HCT116 (cell line): ENCODE results near the gene KSR2.

Source experiments
- CBX3 ChIP-seq: IDR thresholded peaks from 2 replicates; pipeline ENCODE4 v1.6.1; 2012; ENCODE audit warnings: low read depth
- CEBPB ChIP-seq: IDR thresholded peaks from 2 replicates; pipeline ENCODE4 v1.6.1; 2012; ENCODE audit warnings: low read depth
- EGR1 ChIP-seq: IDR thresholded peaks from 2 replicates; pipeline ENCODE4 v1.6.1; 2012; ENCODE audit warnings: low read depth
- ELF1 ChIP-seq: IDR thresholded peaks from 2 replicates; pipeline ENCODE4 v1.6.1; 2012; ENCODE audit warnings: low read depth, borderline replicate concordance
- EZH2 ChIP-seq: fragments of 200-600 bp; sonication (generic); IDR thresholded peaks from 2 replicates; pipeline ENCODE4 v1.6.1; 2017; ENCODE audit warnings: antibody characterized with exemption, mixed run types
- MAX ChIP-seq: IDR thresholded peaks from 2 replicates; pipeline ENCODE4 v1.6.1; 2012
- POLR2A ChIP-seq: IDR thresholded peaks from 2 replicates; pipeline ENCODE4 v1.7.0; 2011; ENCODE audit warnings: borderline replicate concordance; ENCODE audit not compliant: insufficient read depth, insufficient read length; ENCODE audit errors: extremely low read depth
- POLR2AphosphoS5 ChIP-seq: IDR thresholded peaks from 2 replicates; pipeline ENCODE4 v1.6.1; 2011; ENCODE audit warnings: mild to moderate bottlenecking, low read depth, low read length, moderate library complexity
- RAD21 ChIP-seq: IDR thresholded peaks from 2 replicates; pipeline ENCODE4 v1.6.1; 2012; ENCODE audit warnings: low read depth, mild to moderate bottlenecking
- REST ChIP-seq: IDR thresholded peaks from 2 replicates; pipeline ENCODE4 v1.6.1; 2012; ENCODE audit warnings: low read depth
- TCF7L2 ChIP-seq: IDR thresholded peaks from 2 replicates; pipeline ENCODE4 v1.7.0; 2011; ENCODE audit warnings: borderline replicate concordance, inconsistent platforms; ENCODE audit not compliant: insufficient read depth, insufficient read length; ENCODE audit errors: extremely low read depth
- ZBTB33 ChIP-seq: IDR thresholded peaks from 2 replicates; pipeline ENCODE4 v1.6.1; 2011; ENCODE audit warnings: mild to moderate bottlenecking, low read length, moderate library complexity; ENCODE audit not compliant: insufficient replicate concordance; ENCODE audit errors: extremely low read depth
- TF ChIP-seq, protein P1 (sequence below), 3 experiments: fragments of 200-600 bp in 1 of 3; sonication (generic) in 1 of 3; IDR thresholded peaks in 2 of 3; conservative IDR thresholded peaks in 1 of 3; 2 replicates each; pipeline ENCODE4 v1.5.1; 2012 to 2017; ENCODE audit warnings: low read depth in 2 of 3, low read length in 2 of 3, antibody characterized with exemption in 1 of 3, borderline replicate concordance in 1 of 3, control low read depth in 1 of 3, mild to moderate bottlenecking in 1 of 3, mixed read lengths in 1 of 3, mixed run types in 1 of 3, moderate library complexity in 1 of 3; ENCODE audit not compliant: insufficient read depth in 1 of 3

- TF ChIP-seq EZH2 (no peak), POLR2A (no peak), ZBTB33 (no peak), RAD21 (no peak), POLR2AphosphoS5 (no peak), REST (no peak), MAX (no peak), CBX3 (no peak), EGR1 (no peak), ELF1 (no peak), TCF7L2 (no peak), CEBPB (no peak)
- TF ChIP-seq, protein P1, sequence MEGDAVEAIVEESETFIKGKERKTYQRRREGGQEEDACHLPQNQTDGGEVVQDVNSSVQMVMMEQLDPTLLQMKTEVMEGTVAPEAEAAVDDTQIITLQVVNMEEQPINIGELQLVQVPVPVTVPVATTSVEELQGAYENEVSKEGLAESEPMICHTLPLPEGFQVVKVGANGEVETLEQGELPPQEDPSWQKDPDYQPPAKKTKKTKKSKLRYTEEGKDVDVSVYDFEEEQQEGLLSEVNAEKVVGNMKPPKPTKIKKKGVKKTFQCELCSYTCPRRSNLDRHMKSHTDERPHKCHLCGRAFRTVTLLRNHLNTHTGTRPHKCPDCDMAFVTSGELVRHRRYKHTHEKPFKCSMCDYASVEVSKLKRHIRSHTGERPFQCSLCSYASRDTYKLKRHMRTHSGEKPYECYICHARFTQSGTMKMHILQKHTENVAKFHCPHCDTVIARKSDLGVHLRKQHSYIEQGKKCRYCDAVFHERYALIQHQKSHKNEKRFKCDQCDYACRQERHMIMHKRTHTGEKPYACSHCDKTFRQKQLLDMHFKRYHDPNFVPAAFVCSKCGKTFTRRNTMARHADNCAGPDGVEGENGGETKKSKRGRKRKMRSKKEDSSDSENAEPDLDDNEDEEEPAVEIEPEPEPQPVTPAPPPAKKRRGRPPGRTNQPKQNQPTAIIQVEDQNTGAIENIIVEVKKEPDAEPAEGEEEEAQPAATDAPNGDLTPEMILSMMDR (IDR thresholded peaks at IDR 0.05 in 2 of 3, conservative IDR thresholded peaks at IDR 0.05 in 1 of 3; ENCODE audit: borderline replicate concordance in 1 of 3, insufficient read depth in 1 of 3, low read depth in 2 of 3, low read length in 2 of 3): no peak
Observed at GRCh38 chr12:117528538-117528937, 440.3 kb downstream of the KSR2 start.
